Measurements from ENCODE around the gene APOO.

Gene APOO

DNA sequence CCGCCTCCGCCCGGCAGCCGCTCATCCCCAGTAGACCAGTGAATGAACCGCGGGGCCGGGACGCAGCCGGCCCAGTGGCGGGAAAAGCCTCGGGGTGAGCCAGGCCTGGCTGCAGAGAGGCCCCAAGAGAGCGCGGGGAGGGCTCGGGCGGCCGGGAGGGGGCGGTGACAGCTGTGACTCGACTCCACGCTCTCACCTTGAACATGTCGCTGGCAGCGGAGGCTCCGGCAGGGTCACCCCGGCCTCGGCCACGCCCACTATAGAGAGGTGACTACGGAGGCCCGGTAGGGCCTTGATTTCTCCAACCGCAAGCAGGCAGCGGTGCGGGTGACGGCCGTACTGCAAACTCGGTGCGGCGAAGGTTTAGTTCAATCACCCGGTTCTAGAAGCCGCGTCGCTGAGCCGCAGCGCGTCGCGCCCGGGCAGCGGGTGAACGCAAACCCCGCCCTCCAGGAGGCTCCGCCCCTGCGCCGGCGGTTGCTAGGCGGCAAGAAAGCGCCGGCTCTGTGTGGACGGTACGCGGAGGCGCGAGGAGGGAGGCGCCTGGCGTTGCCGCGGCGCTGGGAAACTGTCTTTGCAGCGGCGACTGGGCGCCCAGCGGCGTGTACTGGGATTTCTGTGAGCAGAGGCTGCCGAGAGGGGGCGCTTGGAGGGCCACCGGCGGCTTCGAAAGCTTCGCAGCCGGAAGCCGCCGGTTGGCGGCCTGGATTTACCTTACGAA lies at the start of gene APOO, which contains the start of gene CXorf58:
APOO (minus strand) TSS at position 441 of the 721 bp plus-strand sequence; CDS start at position 205, 236 bp downstream.
CXorf58 (plus strand) TSS at position 509 of the 721 bp plus-strand sequence. CDS start 2,297 bp downstream, outside the sequence.
- peaks cover 7% of the 10 kb centered on the region; the same call in 1 of the 2 replicates for H3K79me2 ChIP-seq (ENCODE audit: insufficient read depth, low read length)
- H3K9ac ChIP-seq (ENCODE audit: low read length), result peak within 1 kb of the TSS; percentile 93
- no peaks in the 10 kb centered on the region for H3K9me2 ChIP-seq (replicated peaks; ENCODE audit: insufficient read depth, low read length)
- H2AFZ ChIP-seq (ENCODE audit: low read depth, low read length, severe bottlenecking), result peak within 1 kb of the TSS; percentile 92
- H3K27ac ChIP-seq (ENCODE audit: low read depth, low read length), result peak within 1 kb of the TSS; percentile 90
- H3K36me3 ChIP-seq (ENCODE audit: low read length), result no peaks in the 10 kb centered on the region
- no peaks in the 10 kb centered on the region for H3K27me3 ChIP-seq (ENCODE audit: low read length)
- peak within 1 kb of the TSS; percentile 74 for H3K4me3 ChIP-seq (ENCODE audit: insufficient read depth, low read length, poor library complexity, severe bottlenecking)
- TF ChIP-seq, protein P1, sequence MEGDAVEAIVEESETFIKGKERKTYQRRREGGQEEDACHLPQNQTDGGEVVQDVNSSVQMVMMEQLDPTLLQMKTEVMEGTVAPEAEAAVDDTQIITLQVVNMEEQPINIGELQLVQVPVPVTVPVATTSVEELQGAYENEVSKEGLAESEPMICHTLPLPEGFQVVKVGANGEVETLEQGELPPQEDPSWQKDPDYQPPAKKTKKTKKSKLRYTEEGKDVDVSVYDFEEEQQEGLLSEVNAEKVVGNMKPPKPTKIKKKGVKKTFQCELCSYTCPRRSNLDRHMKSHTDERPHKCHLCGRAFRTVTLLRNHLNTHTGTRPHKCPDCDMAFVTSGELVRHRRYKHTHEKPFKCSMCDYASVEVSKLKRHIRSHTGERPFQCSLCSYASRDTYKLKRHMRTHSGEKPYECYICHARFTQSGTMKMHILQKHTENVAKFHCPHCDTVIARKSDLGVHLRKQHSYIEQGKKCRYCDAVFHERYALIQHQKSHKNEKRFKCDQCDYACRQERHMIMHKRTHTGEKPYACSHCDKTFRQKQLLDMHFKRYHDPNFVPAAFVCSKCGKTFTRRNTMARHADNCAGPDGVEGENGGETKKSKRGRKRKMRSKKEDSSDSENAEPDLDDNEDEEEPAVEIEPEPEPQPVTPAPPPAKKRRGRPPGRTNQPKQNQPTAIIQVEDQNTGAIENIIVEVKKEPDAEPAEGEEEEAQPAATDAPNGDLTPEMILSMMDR (IDR thresholded peaks at IDR 0.05; ENCODE audit: insufficient read depth, low read length, poor library complexity, severe bottlenecking), result peak; percentile 57
- TF ChIP-seq EZH2phosphoT487 (conservative IDR thresholded peaks at IDR 0.05; ENCODE audit: low read length), result no peak
- peak within 1 kb of the TSS; percentile 90 for H3K4me2 ChIP-seq (ENCODE audit: low read depth, low read length, poor library complexity, severe bottlenecking)
- no peaks in the 10 kb centered on the region for H4K20me1 ChIP-seq (ENCODE audit: low read depth, low read length)
- H3K9me3 ChIP-seq (ENCODE audit: insufficient read depth, low read length), result no peaks in the 10 kb centered on the region
- peaks cover 15% of the 10 kb centered on the region; the same call in 1 of the 2 replicates for H3F3A ChIP-seq (ENCODE audit: insufficient read depth)

DNA sequence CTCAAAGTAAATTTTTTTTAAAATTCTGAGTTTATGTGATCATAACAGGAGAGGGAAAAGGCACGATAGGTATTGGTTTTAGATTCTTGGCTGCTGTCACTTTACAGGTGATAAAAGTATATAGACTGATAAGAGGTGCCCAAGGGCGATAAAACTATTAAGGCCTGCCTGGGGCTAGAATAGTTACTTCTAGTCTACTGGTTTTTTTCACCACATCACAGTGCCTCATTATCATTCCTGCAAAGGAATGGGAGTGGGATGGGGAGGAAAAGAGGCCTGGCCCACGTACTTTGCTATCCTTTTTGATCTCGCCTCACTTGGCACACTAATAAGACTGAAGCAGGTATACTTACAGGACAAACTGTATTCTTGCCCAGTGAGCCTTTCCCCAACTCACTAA lies 46.7 kb upstream of the APOO start:
- no peak overlapping the region for H3K4me2 ChIP-seq (ENCODE audit: low read depth, low read length, poor library complexity, severe bottlenecking)
- no peak overlapping the region for H2AFZ ChIP-seq (ENCODE audit: low read depth, low read length, severe bottlenecking)
- no peaks in the 10 kb centered on the region for H3K27me3 ChIP-seq (ENCODE audit: low read length)
- no peaks in the 10 kb centered on the region for H3F3A ChIP-seq (ENCODE audit: insufficient read depth)
- H3K9ac ChIP-seq (ENCODE audit: low read length), result no peak overlapping the region
- H3K79me2 ChIP-seq (ENCODE audit: insufficient read depth, low read length), result no peaks in the 10 kb centered on the region
- no peaks in the 10 kb centered on the region for H3K9me3 ChIP-seq (ENCODE audit: insufficient read depth, low read length)
- H4K20me1 ChIP-seq (ENCODE audit: low read depth, low read length), result no peaks in the 10 kb centered on the region
- TF ChIP-seq EZH2phosphoT487 (conservative IDR thresholded peaks at IDR 0.05; ENCODE audit: low read length), result no peak
- TF ChIP-seq, protein P1 (IDR thresholded peaks at IDR 0.05; ENCODE audit: insufficient read depth, low read length, poor library complexity, severe bottlenecking), result no peak
- no peak overlapping the region for H3K4me3 ChIP-seq (ENCODE audit: insufficient read depth, low read length, poor library complexity, severe bottlenecking)
- no peaks in the 10 kb centered on the region for H3K36me3 ChIP-seq (ENCODE audit: low read length)
- H3K9me2 ChIP-seq (replicated peaks; ENCODE audit: insufficient read depth, low read length), result no peaks in the 10 kb centered on the region
- H3K27ac ChIP-seq (ENCODE audit: low read depth, low read length), result no peak overlapping the region

DNA sequence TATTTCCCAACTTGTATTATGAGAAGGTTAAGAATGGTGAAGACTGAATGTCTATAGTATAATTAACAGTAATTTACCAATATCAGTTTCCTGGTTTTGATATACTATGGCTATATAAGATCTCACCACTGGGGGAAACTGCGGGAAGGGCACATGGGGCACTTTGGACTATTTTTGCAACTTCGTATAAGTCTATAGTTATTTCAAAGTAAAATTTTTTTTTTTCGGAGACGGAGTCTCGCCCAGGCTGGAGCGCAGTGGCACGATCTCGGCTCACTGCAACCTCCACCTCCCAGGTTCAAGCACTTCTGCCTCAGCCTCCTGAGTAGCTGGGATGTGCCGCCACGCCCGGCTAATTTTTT lies 46.2 kb upstream of the APOO start:
- Histone ChIP-seq H2AFZ (ENCODE audit: low read depth, low read length, severe bottlenecking) (peak overlapping the region; percentile 51), H3K9me2 (replicated peaks; ENCODE audit: insufficient read depth, low read length) (no peaks in the 10 kb centered on the region), H3K36me3 (ENCODE audit: low read length) (no peaks in the 10 kb centered on the region), H3K4me3 (ENCODE audit: insufficient read depth, low read length, poor library complexity, severe bottlenecking) (no peak overlapping the region), H3K9me3 (ENCODE audit: insufficient read depth, low read length) (no peaks in the 10 kb centered on the region), H4K20me1 (ENCODE audit: low read depth, low read length) (no peaks in the 10 kb centered on the region), H3F3A (ENCODE audit: insufficient read depth) (no peaks in the 10 kb centered on the region), H3K4me2 (ENCODE audit: low read depth, low read length, poor library complexity, severe bottlenecking) (peak overlapping the region; percentile 58), H3K27ac (ENCODE audit: low read depth, low read length) (no peak overlapping the region), H3K27me3 (ENCODE audit: low read length) (no peaks in the 10 kb centered on the region), H3K79me2 (ENCODE audit: insufficient read depth, low read length) (no peaks in the 10 kb centered on the region), H3K9ac (ENCODE audit: low read length) (no peak overlapping the region)
- no peak for TF ChIP-seq EZH2phosphoT487 (conservative IDR thresholded peaks at IDR 0.05; ENCODE audit: low read length)
- TF ChIP-seq, protein P1 (IDR thresholded peaks at IDR 0.05; ENCODE audit: insufficient read depth, low read length, poor library complexity, severe bottlenecking), result no peak

All from SU-DHL-6 (cell line).